ENCODE data around the gene SPATA21.
A peak's percentile ranks its signal among the peaks of the same experiment; 100 is the strongest.
"Not testable (repeated sequence)": the region's sequence is repeated elsewhere in the genome, so short reads cannot be mapped to it uniquely, and the experiment has no call there.

SPATA21 gene

GRCh38 chr1:16436946-16437474, at the start of gene SPATA21:
Gene SPATA21, minus strand, starts transcription at chr1:16437424. Its CDS starts 6,053 bp downstream, at chr1:16431371.
- no peak for DNase-seq

- not testable (repeated sequence) for DNase-seq
These were observed 49.8 kb upstream of the SPATA21 start for GRCh38 chr1:16487011-16487410.

GRCh38 chr1:16486316-16486715, 49.1 kb upstream of the SPATA21 start:
- DNase-seq, result not testable (repeated sequence)

GRCh38 chr1:16484931-16485330, 47.7 kb upstream of the SPATA21 start:
- DNase-seq, result no peak

- no peak for DNase-seq
These were observed 47.2 kb upstream of the SPATA21 start for GRCh38 chr1:16484501-16484835.

GRCh38 chr1:16483639-16484500, 46.6 kb upstream of the SPATA21 start:
- not testable (repeated sequence) for DNase-seq

GRCh38 chr1:16483146-16483545, 45.9 kb upstream of the SPATA21 start:
- DNase-seq, result not testable (repeated sequence)

GRCh38 chr1:16478091-16478490, 40.9 kb upstream of the SPATA21 start:
- no peak for DNase-seq

- DNase-seq, result not testable (repeated sequence)
These were observed 38.8 kb upstream of the SPATA21 start for GRCh38 chr1:16475771-16476770.

- DNase-seq, result peak; percentile 7
These were observed 37.7 kb upstream of the SPATA21 start for GRCh38 chr1:16474891-16475290.

- no peak for DNase-seq
These were observed 37.1 kb upstream of the SPATA21 start for GRCh38 chr1:16474166-16474800.

- no peak for DNase-seq
These were observed 31.3 kb upstream of the SPATA21 start for GRCh38 chr1:16468558-16468957.

GRCh38 chr1:16464917-16465625, 27.8 kb upstream of the SPATA21 start:
- DNase-seq, result no peak

GRCh38 chr1:16462773-16463330, 25.6 kb upstream of the SPATA21 start:
- DNase-seq, result no peak

- DNase-seq, result no peak
These were observed 24.5 kb upstream of the SPATA21 start for GRCh38 chr1:16461681-16462080.

- DNase-seq, result no peak
These were observed 22.2 kb upstream of the SPATA21 start for GRCh38 chr1:16459352-16459925.

- DNase-seq, result no peak
These were observed 21.6 kb upstream of the SPATA21 start for GRCh38 chr1:16458831-16459230.

GRCh38 chr1:16456151-16456550, 18.9 kb upstream of the SPATA21 start:
- DNase-seq, result not testable (repeated sequence)

- peak; percentile 18 for DNase-seq
These were observed 17.7 kb upstream of the SPATA21 start for GRCh38 chr1:16454909-16455308.

GRCh38 chr1:16451841-16452528, 14.8 kb upstream of the SPATA21 start:
- no peak for DNase-seq

Data from OCI-M1 (cell line).